WTC11 (cell line): ENCODE data around the gene LYRM4. TPM values are rescaled to one million over a fixed set of nuclear protein-coding genes. Genes with fewer than 3 reads are reported as not detected.

Source experiments
- ATAC-seq: fragments of 200-7000 bp; cut with Tn5 transposase; 2 replicates; pipeline ENCODE4 v1.10.0; 2021; ENCODE audit warnings: mild to moderate bottlenecking, moderate library complexity
- CTCF ChIA-PET: fragments of 300-600 bp; sonication (Branson Sonifier 250); formaldehyde crosslinking; loops from one replicate; lab custom pipeline; 2021; ENCODE audit warnings: antibody characterized with exemption; lab: Charles Lee
- POLR2A ChIA-PET: fragments of 350-600 bp; sonication (Branson Sonifier 250); formaldehyde crosslinking; loops from one replicate; lab custom pipeline; 2021; ENCODE audit warnings: antibody characterized with exemption; lab: Charles Lee
- DNase-seq: peaks from one replicate; pipeline ENCODE4 v3.0.0; 2021; ENCODE audit warnings: low spot score
- H3K27ac Mint-ChIP-seq: 2 replicates; pipeline ENCODE4 v1.8.0; 2021; ENCODE audit warnings: mixed read lengths
- H3K27me3 Mint-ChIP-seq: 2 replicates; pipeline ENCODE4 v1.8.0; 2021; ENCODE audit warnings: low read depth, mild to moderate bottlenecking, moderate library complexity, mixed read lengths
- H3K36me3 Mint-ChIP-seq: 2 replicates; pipeline ENCODE4 v1.8.0; 2021; ENCODE audit warnings: mixed read lengths
- H3K4me1 Mint-ChIP-seq: 2 replicates; pipeline ENCODE4 v1.8.0; 2022; ENCODE audit warnings: mixed read lengths
- H3K4me3 Mint-ChIP-seq: 2 replicates; pipeline ENCODE4 v1.8.0; 2021; ENCODE audit warnings: mild to moderate bottlenecking, moderate library complexity, mixed read lengths
- H3K9me3 Mint-ChIP-seq: 2 replicates; pipeline ENCODE4 v1.8.0; 2021; ENCODE audit warnings: mixed read lengths
- TCF7 ChIP-seq: sonication (generic); formaldehyde crosslinking; IDR thresholded peaks from 2 replicates; pipeline ENCODE4 v1.8.0; 2022; ENCODE audit warnings: mild to moderate bottlenecking, low read depth, missing genetic modification reagents, moderate library complexity
- TP53 ChIP-seq: sonication (generic); formaldehyde crosslinking; IDR thresholded peaks from 2 replicates; pipeline ENCODE4 v1.8.1; 2023; ENCODE audit warnings: mild to moderate bottlenecking, missing genetic modification reagents
- ZNF416 ChIP-seq: fragments of 250-450 bp; sonication (Bioruptor Pico); IDR thresholded peaks from 2 replicates; pipeline ENCODE4 v1.9.0; 2021; ENCODE audit warnings: mild to moderate bottlenecking, inconsistent platforms
- total RNA-seq: library from RNA; stranded (reverse); gene quantifications from 3 replicates; pipeline ENCODE4 v1.2.3, GENCODE V29; 2021
- TF ChIP-seq, protein P1 (sequence below): fragments of 250-450 bp; sonication (Bioruptor Pico); IDR thresholded peaks from 2 replicates; pipeline ENCODE4 v2.1.2; 2022; ENCODE audit warnings: mild to moderate bottlenecking, moderate library complexity
- TF ChIP-seq, protein P2 (sequence below): sonication (generic); formaldehyde crosslinking; IDR thresholded peaks from 2 replicates; pipeline ENCODE4 v1.8.0; 2022; ENCODE audit warnings: mild to moderate bottlenecking, missing genetic modification reagents
- TF ChIP-seq, protein P3 (sequence below): sonication (generic); formaldehyde crosslinking; IDR thresholded peaks from 2 replicates; pipeline ENCODE4 v1.8.1; 2022; ENCODE audit warnings: mild to moderate bottlenecking, moderate library complexity, missing genetic modification reagents
- TF ChIP-seq, protein P4 (sequence below): sonication (generic); formaldehyde crosslinking; IDR thresholded peaks from 2 replicates; pipeline ENCODE4 v1.8.1; 2023; ENCODE audit warnings: mild to moderate bottlenecking, missing genetic modification reagents, moderate library complexity
- TF ChIP-seq, protein P5 (sequence below): sonication (generic); formaldehyde crosslinking; IDR thresholded peaks from 2 replicates; pipeline ENCODE4 v1.8.1; 2023; ENCODE audit warnings: mild to moderate bottlenecking, moderate library complexity, missing genetic modification reagents
- TF ChIP-seq, protein P6 (sequence below): sonication (generic); formaldehyde crosslinking; IDR thresholded peaks from 2 replicates; pipeline ENCODE4 v1.8.0; 2022; ENCODE audit warnings: mild to moderate bottlenecking, missing genetic modification reagents
- TF ChIP-seq, protein P7 (sequence below): sonication (generic); formaldehyde crosslinking; IDR thresholded peaks from 2 replicates; pipeline ENCODE4 v1.8.1; 2023; ENCODE audit warnings: mild to moderate bottlenecking, missing genetic modification reagents
- TF ChIP-seq, protein P8 (sequence below): sonication (generic); formaldehyde crosslinking; IDR thresholded peaks from 2 replicates; pipeline ENCODE4 v1.8.1; 2023; ENCODE audit warnings: mild to moderate bottlenecking, missing genetic modification reagents, borderline replicate concordance

LYRM4 gene
- total RNA-seq, 1 experiment from 2014 or later = 49.7 TPM

DNA sequence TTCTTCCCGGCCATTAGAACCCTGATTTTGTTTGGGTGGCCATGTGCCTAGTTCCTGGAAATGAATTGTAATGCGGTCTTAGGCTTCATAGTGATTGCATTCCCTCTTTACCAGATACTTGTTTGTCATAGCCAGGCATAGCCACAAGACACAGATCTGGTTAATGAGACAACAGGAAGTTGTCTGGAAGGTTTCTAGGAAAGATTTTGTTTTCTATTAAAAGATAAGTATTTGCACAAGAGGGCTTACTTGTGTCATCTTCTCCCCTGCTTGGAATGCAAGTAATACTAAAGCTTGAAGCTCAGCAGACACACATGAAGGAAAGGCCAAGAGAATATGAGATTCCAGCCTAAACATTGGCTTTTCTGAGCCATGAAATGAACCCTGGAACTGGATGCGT lies 13.5 kb upstream of the LYRM4 start:
- no peak overlapping the region for H3K27ac Mint-ChIP-seq
- CTCF ChIA-PET = no interaction called here
- H3K4me1 Mint-ChIP-seq = peaks cover 27% of the 10 kb centered on the region
- no peak for ATAC-seq
- H3K27me3 Mint-ChIP-seq = no peaks in the 10 kb centered on the region
- TF ChIP-seq, protein P1, sequence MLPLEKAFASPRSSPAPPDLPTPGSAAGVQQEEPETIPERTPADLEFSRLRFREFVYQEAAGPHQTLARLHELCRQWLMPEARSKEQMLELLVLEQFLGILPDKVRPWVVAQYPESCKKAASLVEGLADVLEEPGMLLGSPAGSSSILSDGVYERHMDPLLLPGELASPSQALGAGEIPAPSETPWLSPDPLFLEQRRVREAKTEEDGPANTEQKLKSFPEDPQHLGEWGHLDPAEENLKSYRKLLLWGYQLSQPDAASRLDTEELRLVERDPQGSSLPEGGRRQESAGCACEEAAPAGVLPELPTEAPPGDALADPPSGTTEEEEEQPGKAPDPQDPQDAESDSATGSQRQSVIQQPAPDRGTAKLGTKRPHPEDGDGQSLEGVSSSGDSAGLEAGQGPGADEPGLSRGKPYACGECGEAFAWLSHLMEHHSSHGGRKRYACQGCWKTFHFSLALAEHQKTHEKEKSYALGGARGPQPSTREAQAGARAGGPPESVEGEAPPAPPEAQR (CRISPR knock-in tag) = no peak
- TF ChIP-seq, protein P2, sequence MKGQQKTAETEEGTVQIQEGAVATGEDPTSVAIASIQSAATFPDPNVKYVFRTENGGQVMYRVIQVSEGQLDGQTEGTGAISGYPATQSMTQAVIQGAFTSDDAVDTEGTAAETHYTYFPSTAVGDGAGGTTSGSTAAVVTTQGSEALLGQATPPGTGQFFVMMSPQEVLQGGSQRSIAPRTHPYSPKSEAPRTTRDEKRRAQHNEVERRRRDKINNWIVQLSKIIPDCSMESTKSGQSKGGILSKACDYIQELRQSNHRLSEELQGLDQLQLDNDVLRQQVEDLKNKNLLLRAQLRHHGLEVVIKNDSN (CRISPR knock-in tag) = no peak
- TF ChIP-seq, protein P3, sequence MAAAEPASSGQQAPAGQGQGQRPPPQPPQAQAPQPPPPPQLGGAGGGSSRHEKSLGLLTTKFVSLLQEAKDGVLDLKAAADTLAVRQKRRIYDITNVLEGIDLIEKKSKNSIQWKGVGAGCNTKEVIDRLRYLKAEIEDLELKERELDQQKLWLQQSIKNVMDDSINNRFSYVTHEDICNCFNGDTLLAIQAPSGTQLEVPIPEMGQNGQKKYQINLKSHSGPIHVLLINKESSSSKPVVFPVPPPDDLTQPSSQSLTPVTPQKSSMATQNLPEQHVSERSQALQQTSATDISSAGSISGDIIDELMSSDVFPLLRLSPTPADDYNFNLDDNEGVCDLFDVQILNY = no peak
- TF ChIP-seq, protein P4, sequence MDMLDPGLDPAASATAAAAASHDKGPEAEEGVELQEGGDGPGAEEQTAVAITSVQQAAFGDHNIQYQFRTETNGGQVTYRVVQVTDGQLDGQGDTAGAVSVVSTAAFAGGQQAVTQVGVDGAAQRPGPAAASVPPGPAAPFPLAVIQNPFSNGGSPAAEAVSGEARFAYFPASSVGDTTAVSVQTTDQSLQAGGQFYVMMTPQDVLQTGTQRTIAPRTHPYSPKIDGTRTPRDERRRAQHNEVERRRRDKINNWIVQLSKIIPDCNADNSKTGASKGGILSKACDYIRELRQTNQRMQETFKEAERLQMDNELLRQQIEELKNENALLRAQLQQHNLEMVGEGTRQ (CRISPR knock-in tag) = no peak
- TF ChIP-seq, protein P5, sequence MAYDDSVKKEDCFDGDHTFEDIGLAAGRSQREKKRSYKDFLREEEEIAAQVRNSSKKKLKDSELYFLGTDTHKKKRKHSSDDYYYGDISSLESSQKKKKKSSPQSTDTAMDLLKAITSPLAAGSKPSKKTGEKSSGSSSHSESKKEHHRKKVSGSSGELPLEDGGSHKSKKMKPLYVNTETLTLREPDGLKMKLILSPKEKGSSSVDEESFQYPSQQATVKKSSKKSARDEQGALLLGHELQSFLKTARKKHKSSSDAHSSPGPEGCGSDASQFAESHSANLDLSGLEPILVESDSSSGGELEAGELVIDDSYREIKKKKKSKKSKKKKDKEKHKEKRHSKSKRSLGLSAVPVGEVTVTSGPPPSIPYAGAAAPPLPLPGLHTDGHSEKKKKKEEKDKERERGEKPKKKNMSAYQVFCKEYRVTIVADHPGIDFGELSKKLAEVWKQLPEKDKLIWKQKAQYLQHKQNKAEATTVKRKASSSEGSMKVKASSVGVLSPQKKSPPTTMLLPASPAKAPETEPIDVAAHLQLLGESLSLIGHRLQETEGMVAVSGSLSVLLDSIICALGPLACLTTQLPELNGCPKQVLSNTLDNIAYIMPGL (CRISPR knock-in tag) = no peak
- TF ChIP-seq, protein P6, sequence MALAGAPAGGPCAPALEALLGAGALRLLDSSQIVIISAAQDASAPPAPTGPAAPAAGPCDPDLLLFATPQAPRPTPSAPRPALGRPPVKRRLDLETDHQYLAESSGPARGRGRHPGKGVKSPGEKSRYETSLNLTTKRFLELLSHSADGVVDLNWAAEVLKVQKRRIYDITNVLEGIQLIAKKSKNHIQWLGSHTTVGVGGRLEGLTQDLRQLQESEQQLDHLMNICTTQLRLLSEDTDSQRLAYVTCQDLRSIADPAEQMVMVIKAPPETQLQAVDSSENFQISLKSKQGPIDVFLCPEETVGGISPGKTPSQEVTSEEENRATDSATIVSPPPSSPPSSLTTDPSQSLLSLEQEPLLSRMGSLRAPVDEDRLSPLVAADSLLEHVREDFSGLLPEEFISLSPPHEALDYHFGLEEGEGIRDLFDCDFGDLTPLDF (CRISPR knock-in tag) = no peak
- TF ChIP-seq, protein P7, sequence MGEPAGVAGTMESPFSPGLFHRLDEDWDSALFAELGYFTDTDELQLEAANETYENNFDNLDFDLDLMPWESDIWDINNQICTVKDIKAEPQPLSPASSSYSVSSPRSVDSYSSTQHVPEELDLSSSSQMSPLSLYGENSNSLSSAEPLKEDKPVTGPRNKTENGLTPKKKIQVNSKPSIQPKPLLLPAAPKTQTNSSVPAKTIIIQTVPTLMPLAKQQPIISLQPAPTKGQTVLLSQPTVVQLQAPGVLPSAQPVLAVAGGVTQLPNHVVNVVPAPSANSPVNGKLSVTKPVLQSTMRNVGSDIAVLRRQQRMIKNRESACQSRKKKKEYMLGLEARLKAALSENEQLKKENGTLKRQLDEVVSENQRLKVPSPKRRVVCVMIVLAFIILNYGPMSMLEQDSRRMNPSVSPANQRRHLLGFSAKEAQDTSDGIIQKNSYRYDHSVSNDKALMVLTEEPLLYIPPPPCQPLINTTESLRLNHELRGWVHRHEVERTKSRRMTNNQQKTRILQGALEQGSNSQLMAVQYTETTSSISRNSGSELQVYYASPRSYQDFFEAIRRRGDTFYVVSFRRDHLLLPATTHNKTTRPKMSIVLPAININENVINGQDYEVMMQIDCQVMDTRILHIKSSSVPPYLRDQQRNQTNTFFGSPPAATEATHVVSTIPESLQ = no peak
- no peak for TF ChIP-seq ZNF416 (CRISPR knock-in tag)
- no peak for TF ChIP-seq TP53
- TF ChIP-seq, all 79 proteins: peak for 0
- Mint-ChIP-seq H3K4me3 (no peak overlapping the region), H3K9me3 (no peaks in the 10 kb centered on the region), H3K36me3 (no peaks in the 10 kb centered on the region)
- POLR2A ChIA-PET = no interaction called here
- no peak for DNase-seq

DNA sequence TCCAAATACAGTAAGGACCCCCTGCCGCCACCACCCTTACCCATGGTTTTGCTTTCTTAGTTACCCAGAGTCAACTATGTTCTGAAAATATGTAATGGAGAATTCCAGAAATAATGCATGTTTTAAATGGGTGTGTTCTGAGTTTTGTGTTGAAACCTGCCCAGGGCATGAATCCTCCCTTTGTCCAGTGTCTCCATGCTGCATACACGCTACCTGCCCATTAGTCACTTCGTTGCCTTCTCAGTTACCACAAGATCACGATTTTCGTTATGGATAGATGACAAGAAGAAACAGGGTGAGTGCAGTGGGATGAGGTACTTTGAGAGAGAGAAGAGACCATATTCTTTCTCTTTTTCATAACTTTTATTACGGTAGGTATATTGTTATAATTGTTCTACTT lies 11.2 kb upstream of the LYRM4 start:
- ATAC-seq (no peak), DNase-seq (no peak)
- H3K27ac Mint-ChIP-seq = no peak overlapping the region
- no peak for TF ChIP-seq TCF7
- TF ChIP-seq, protein P8, sequence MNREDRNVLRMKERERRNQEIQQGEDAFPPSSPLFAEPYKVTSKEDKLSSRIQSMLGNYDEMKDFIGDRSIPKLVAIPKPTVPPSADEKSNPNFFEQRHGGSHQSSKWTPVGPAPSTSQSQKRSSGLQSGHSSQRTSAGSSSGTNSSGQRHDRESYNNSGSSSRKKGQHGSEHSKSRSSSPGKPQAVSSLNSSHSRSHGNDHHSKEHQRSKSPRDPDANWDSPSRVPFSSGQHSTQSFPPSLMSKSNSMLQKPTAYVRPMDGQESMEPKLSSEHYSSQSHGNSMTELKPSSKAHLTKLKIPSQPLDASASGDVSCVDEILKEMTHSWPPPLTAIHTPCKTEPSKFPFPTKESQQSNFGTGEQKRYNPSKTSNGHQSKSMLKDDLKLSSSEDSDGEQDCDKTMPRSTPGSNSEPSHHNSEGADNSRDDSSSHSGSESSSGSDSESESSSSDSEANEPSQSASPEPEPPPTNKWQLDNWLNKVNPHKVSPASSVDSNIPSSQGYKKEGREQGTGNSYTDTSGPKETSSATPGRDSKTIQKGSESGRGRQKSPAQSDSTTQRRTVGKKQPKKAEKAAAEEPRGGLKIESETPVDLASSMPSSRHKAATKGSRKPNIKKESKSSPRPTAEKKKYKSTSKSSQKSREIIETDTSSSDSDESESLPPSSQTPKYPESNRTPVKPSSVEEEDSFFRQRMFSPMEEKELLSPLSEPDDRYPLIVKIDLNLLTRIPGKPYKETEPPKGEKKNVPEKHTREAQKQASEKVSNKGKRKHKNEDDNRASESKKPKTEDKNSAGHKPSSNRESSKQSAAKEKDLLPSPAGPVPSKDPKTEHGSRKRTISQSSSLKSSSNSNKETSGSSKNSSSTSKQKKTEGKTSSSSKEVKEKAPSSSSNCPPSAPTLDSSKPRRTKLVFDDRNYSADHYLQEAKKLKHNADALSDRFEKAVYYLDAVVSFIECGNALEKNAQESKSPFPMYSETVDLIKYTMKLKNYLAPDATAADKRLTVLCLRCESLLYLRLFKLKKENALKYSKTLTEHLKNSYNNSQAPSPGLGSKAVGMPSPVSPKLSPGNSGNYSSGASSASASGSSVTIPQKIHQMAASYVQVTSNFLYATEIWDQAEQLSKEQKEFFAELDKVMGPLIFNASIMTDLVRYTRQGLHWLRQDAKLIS (CRISPR knock-in tag) = no peak
- H3K27me3 Mint-ChIP-seq = no peaks in the 10 kb centered on the region
- peaks cover 14% of the 10 kb centered on the region for H3K4me1 Mint-ChIP-seq
- no peak overlapping the region for H3K4me3 Mint-ChIP-seq
- CTCF ChIA-PET = interaction anchor here (1.8 kb wide), 1 partner anchor 57 kb away, joined by 8 read pairs; no protein-coding TSS in a partner anchor
- POLR2A ChIA-PET = no interaction called here
- peaks cover 11% of the 10 kb centered on the region; the same call in 1 of the 2 replicates for H3K9me3 Mint-ChIP-seq
- H3K36me3 Mint-ChIP-seq = peaks cover 7% of the 10 kb centered on the region
